Stimulated activated naive CD8-positive, alpha-beta T cell treated with anti-CD3 and anti-CD28 coated beads, Interleukin-15, Interleukin-2, amounts not matched to agents 100 U/mL and 50 U/mL, for 24 hours (primary cell): ENCODE results near the gene TRMT44.

Experiments used
- ATAC-seq: fragments of 150-1000 bp; cut with Tn5 transposase; one replicate; pipeline ENCODE4 v1.10.0; 2021
- DNase-seq: peaks from one replicate; pipeline ENCODE4 v3.0.0; 2021

TRMT44 gene

GRCh38 chr4:8514391-8514790 lies 73.8 kb downstream of the TRMT44 start:
- DNase-seq: no peak
- ATAC-seq: no peak

GRCh38 chr4:8515316-8516060 lies 74.9 kb downstream of the TRMT44 start:
- ATAC-seq (no peak), DNase-seq (no peak)

- no peak for DNase-seq
- ATAC-seq: no peak
These were observed 75.5 kb downstream of the TRMT44 start for GRCh38 chr4:8516061-8516573.

- DNase-seq: no peak
- no peak for ATAC-seq
These were observed 76.5 kb downstream of the TRMT44 start for GRCh38 chr4:8516996-8517550.

- ATAC-seq (no peak), DNase-seq (no peak)
These were observed 77.4 kb downstream of the TRMT44 start for GRCh38 chr4:8517946-8518345.

GRCh38 chr4:8522160-8523120 lies 81.9 kb downstream of the TRMT44 start:
- no peak for ATAC-seq
- DNase-seq: no peak

- ATAC-seq (no peak), DNase-seq (no peak)
These were observed 82.6 kb downstream of the TRMT44 start for GRCh38 chr4:8523175-8523574.

GRCh38 chr4:8523766-8524165 lies 83.2 kb downstream of the TRMT44 start:
- no peak for DNase-seq
- ATAC-seq: no peak

GRCh38 chr4:8524595-8525382 lies 84.2 kb downstream of the TRMT44 start:
- DNase-seq (no peak), ATAC-seq (no peak)

- DNase-seq (no peak), ATAC-seq (no peak)
These were observed 85.0 kb downstream of the TRMT44 start for GRCh38 chr4:8525383-8526120.
